Naive thymus-derived CD8-positive, alpha-beta T cell (primary cell): ENCODE data around the gene CRLF3. TPM values are rescaled to one million over a fixed set of nuclear protein-coding genes. Genes with fewer than 3 reads are reported as not detected.
A peak's percentile ranks its signal among the peaks of the same experiment; 100 is the strongest.
"Not testable (repeated sequence)": the region's sequence is repeated elsewhere in the genome, so short reads cannot be mapped to it uniquely, and the experiment has no call there.

Experiments used
- ATAC-seq, 2 donors: fragments of 150-1000 bp; cut with Tn5 transposase in 1 of 2; sonication (Bioruptor Pico), chemical (Tn5 transposase) in 1 of 2; 1 replicate in 1 of 2; 2 replicates in 1 of 2; pipeline ENCODE4 v1.10.0; 2021; ENCODE audit warnings: mild to moderate bottlenecking in 2 of 2, moderate library complexity in 2 of 2
- POLR2A ChIA-PET: fragments of 350-600 bp; sonication (Branson Sonifier 250); formaldehyde crosslinking; loops from one replicate; lab custom pipeline; 2021; ENCODE audit warnings: antibody characterized with exemption; lab: Charles Lee
- DNase-seq, 10 donors: peaks; one replicate each; pipeline versions ENCODE4 v3.0.0 to v3.0.0-alpha.2; 2020 to 2022
- H3K27ac Mint-ChIP-seq, 10 donors: one replicate each; pipeline ENCODE4 v1.8.0; 2020 to 2022; ENCODE audit warnings: mild to moderate bottlenecking in 10 of 10, mixed read lengths in 10 of 10, moderate library complexity in 4 of 10, inconsistent platforms in 1 of 10
- H3K27me3 Mint-ChIP-seq, 5 donors: one replicate each; pipeline ENCODE4 v1.8.0; 2021 to 2022; ENCODE audit warnings: mixed read lengths in 5 of 5
- H3K36me3 Mint-ChIP-seq, 3 donors: one replicate each; pipeline ENCODE4 v1.8.0; 2020 to 2022; ENCODE audit warnings: mixed read lengths in 3 of 3, mild to moderate bottlenecking in 2 of 3, inconsistent platforms in 1 of 3
- H3K4me1 Mint-ChIP-seq, 4 donors: one replicate each; pipeline ENCODE4 v1.8.0; 2021 to 2022; ENCODE audit warnings: mixed read lengths in 4 of 4
- H3K4me3 Mint-ChIP-seq, 10 donors: one replicate each; pipeline ENCODE4 v1.8.0; 2020 to 2022; ENCODE audit warnings: mild to moderate bottlenecking in 10 of 10, mixed read lengths in 10 of 10, moderate library complexity in 6 of 10, inconsistent platforms in 1 of 10
- H3K9me3 Mint-ChIP-seq, 9 donors: one replicate each; pipeline ENCODE4 v1.8.0; 2020 to 2022; ENCODE audit warnings: mixed read lengths in 9 of 9, mild to moderate bottlenecking in 3 of 9, inconsistent platforms in 1 of 9, moderate library complexity in 1 of 9
- polyA plus RNA-seq, 3 donors: library from polyadenylated mRNA; unstranded; fragments of 300-500 nt; fragmentation: Illumina TruSeq; gene quantifications; one replicate each; pipeline ENCODE4 v1.2.3, GENCODE V29; 2021
- total RNA-seq, 8 experiments: library from RNA in 2 of 8; stranded (reverse) in 2 of 8; gene quantifications; one replicate each; pipeline ENCODE4 v1.2.3 and lab custom pipeline; 2021 to 2026

The CRLF3 gene
- total and polyA plus RNA-seq, 5 experiments from 2014 or later = 128 to 198 (median 138) TPM

DNA sequence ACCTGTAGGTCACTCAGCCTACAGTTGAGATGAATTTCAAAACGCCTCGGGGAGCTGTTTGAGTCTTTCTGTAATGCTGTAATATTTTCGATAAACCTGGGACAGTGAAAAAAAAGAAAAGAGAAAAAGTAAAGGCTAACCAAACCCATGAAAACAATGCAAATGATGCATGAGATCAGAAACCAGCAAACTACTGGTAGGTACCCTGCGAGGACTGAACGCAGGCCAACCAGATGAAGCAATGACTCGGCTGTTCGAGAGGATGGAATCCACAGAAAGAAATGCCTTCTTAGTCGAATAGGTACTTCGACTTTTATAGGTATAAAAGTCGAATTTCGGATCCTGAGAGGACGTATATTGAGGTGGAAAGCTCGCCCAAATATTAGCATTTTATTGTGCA is 6.8 kb upstream of the CRLF3 start:
- Mint-ChIP-seq H3K9me3 (no peaks in the 10 kb centered on the region), H3K4me1 (peaks cover 12 to 28% (median 26%) of the 10 kb centered on the region in 4 donors), H3K27ac (peak overlapping the region; percentile 81 to 95 (median 92)), H3K4me3 (peak overlapping the region; percentile 92 to 99 (median 98)), H3K27me3 (no peaks in the 10 kb centered on the region), H3K36me3 (peaks cover 0 to 3% (median 3%) of the 10 kb centered on the region in 3 donors)
- ATAC-seq (peak; percentile 35 to 49), DNase-seq (no peak)
- POLR2A ChIA-PET = interaction anchor here (0.9 to 2.7 kb wide), 5 partner anchors 8 to 40 kb away, joined by 3 to 12 read pairs (median 5); no protein-coding TSS in a partner anchor

DNA sequence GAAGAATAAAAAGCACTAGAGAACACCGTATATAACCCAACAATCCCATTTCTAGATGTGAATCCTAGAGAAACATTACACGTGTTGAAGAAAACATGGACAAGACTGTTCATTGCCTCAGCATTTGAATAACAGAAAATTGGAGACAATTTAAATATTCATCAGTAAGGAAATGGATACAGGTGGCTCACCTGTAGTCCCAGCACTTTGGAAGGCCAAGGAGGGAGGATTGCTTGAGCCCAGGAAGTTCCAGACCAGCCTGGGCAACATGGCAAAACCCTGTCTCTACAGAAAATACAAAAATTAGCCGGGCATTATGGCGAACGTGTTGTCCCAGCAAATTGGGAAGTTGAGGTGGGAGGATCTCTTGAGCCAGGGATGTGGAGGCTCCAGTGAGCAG is 4.5 kb upstream of the CRLF3 start:
- Mint-ChIP-seq H3K9me3 (no peaks in the 10 kb centered on the region), H3K4me1 (peaks cover 13 to 36% (median 33%) of the 10 kb centered on the region in 4 donors), H3K27ac (peak overlapping the region in 2 of 10 donors; percentile 40 to 67), H3K36me3 (peaks cover 0 to under 1% (median 0%) of the 10 kb centered on the region in 3 donors), H3K27me3 (no peaks in the 10 kb centered on the region), H3K4me3 (peak overlapping the region in 5 of 10 donors; percentile 6 to 59 (median 45))
- POLR2A ChIA-PET = no interaction called here
- DNase-seq (no peak), ATAC-seq (no peak)

DNA sequence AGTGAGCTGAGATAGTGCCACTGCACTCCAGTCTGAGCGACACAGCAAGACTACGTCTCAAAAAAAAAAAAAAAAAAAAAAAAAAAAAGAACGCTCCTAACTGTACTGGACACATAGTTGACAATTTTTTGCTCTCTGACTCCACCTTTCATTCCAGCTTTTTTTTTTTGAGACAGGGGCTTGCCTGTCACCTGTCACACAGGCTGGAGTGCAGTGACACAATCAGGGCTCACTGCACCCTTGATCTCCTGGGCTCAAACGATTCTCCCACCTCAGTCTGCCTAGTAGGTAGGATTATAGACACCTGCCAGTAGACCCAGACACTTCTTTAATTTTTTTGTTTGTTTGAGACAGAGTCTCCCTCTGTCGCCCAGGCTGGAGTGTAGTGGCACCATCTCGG is 2.6 kb upstream of the CRLF3 start:
- Mint-ChIP-seq H3K27me3 (no peaks in the 10 kb centered on the region), H3K27ac (peak overlapping the region in 4 of 10 donors; percentile 17 to 79 (median 44)), H3K9me3 (no peaks in the 10 kb centered on the region), H3K4me3 (peak overlapping the region in 1 of 10 donors; percentile 52), H3K4me1 (peaks cover 13 to 32% (median 26%) of the 10 kb centered on the region in 4 donors), H3K36me3 (peaks cover 0 to 9% (median 2%) of the 10 kb centered on the region in 3 donors)
- ATAC-seq (no peak), DNase-seq (no peak)
- POLR2A ChIA-PET = interaction anchor here (11.3 kb wide), 1 partner anchor 20 kb away, joined by 413 read pairs; no protein-coding TSS in a partner anchor

DNA sequence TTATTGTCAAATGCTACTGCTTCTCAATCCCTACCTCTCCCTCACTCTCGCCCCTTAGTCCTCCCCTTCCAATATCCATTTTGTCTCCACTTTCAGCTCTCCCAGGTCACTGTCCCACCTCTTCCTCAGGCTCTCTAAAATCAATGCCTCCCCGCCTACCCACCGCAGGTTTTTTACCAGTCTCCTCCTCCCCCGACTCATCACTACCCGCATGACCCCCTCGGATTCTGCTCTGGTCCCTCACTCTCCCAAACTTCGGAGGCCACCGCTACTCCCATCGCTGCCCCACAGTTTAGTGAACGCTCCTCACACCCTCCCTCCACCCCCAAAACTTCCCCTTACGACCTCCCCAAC is 513 bp downstream of the CRLF3 start:
- DNase-seq (peak in 4 of 10 donors; percentile 22 to 64 (median 24)), ATAC-seq (peak in 1 of 2 donors; percentile 7)
- peaks cover 7 to 13% (median 13%) of the 10 kb centered on the region in 3 donors for H3K36me3 Mint-ChIP-seq
- POLR2A ChIA-PET = interaction anchor here (0.6 to 11.3 kb wide), 10 partner anchors 17 to 500 kb away, joined by 3 to 413 read pairs (median 4); partner anchors contain the start of gene GOSR1
- H3K27me3 Mint-ChIP-seq = no peaks in the 10 kb centered on the region
- peaks cover 15 to 48% (median 37%) of the 10 kb centered on the region in 4 donors for H3K4me1 Mint-ChIP-seq
- peak overlapping the region; percentile 88 to 98 (median 95) for H3K27ac Mint-ChIP-seq
- peak overlapping the region; percentile 86 to 100 (median 98) for H3K4me3 Mint-ChIP-seq
- no peaks in the 10 kb centered on the region for H3K9me3 Mint-ChIP-seq

DNA sequence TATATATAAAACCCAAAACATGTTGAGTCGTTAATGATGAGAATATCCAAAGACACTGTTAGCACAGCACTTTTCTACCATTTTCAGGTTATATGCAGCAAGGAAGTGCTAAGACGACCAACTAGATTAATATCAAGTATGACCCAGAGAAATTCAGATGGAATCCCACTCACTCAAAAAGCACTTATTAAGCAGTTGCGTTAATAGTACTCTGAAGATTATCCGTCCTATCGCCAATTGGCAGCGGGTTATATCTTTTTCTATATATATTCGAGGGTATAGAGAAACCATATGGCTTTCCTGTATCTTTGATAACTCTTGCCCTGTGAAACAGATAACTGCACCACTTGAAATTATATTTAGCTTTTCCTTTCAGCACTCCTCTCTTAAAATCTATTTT is 1.1 kb downstream of the CRLF3 start:
- POLR2A ChIA-PET = interaction anchor here (0.9 to 11.3 kb wide), 4 partner anchors 8 to 347 kb away, joined by 3 to 413 read pairs (median 7); partner anchors contain the start of genes ATAD5 and GOSR1
- DNase-seq = no peak
- Mint-ChIP-seq H3K9me3 (no peaks in the 10 kb centered on the region), H3K4me3 (peak overlapping the region; percentile 86 to 100 (median 98)), H3K27me3 (no peaks in the 10 kb centered on the region), H3K27ac (peak overlapping the region; percentile 88 to 98 (median 95)), H3K4me1 (peaks cover 15 to 53% (median 42%) of the 10 kb centered on the region in 4 donors), H3K36me3 (peaks cover 12 to 19% (median 13%) of the 10 kb centered on the region in 3 donors)
- no peak for ATAC-seq

DNA sequence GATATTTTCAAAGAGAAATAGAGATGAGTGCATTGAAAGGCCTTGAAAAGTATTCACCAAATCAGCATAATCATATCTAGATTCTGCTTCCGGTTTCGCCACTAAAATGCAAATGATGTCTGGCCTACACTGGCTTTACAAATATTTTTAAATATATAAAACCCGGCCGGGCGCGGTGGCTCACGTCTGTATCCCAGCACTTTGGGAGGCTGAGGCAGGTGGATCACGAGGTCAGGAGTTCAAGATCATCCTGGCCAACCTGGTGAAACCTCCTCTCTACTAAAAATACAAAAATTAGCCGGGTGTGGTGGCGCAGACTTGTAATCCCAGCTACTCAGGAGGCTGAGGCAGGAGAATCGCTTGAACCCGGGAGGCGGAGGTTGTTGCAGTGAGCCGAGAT is 1.6 kb downstream of the CRLF3 start:
- H3K27ac Mint-ChIP-seq = peak overlapping the region; percentile 77 to 98 (median 90)
- DNase-seq, ATAC-seq, H3K27me3 Mint-ChIP-seq, H3K9me3 Mint-ChIP-seq: not testable (repeated sequence)
- POLR2A ChIA-PET = interaction anchor here (0.9 to 11.3 kb wide), 3 partner anchors 9 to 33 kb away, joined by 3 to 413 read pairs (median 10); partner anchors contain the start of gene ATAD5
- H3K4me3 Mint-ChIP-seq = peak overlapping the region; percentile 86 to 100 (median 98)
- H3K4me1 Mint-ChIP-seq = peaks cover 15 to 58% (median 46%) of the 10 kb centered on the region in 4 donors
- H3K36me3 Mint-ChIP-seq = peaks cover 13 to 21% (median 14%) of the 10 kb centered on the region in 3 donors

DNA sequence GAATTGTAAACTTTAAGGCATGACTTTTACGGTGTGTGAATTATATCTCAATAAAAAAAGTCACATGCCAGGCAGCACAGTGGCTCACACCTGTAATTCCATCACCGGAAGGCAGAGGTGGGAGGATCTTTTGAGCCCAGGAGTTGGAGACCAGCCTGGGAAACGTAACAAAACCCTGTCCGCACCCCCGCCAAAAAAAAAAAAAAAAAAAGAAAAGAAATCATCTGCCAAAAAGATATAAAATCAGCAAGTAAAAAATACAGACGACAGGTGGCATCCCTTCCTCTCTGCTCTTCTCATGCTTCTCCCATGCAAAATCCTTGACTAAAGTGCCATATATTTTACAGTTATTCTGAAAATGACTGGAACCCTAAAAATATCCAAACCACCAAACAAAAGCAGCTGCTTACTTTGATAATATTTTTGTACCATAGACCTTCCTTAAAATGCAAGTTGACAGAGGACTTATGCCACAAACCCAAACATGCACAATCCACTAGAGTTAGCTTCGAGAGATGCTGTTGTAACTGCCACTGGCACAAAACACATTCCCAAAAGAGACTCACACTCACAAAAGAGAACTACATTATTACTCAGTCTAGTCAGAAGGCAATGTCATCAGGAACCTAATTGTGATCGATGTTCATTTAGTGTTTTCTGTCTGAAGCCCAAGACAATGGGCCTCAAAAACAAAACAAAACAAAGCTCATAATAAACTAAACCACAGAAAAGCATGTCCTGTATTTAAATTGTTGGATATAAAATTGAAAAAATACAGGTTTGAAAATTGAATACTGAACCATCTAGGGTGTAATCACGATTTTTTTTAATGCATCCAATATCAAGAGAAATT is 2.4 kb downstream of the CRLF3 start:
- POLR2A ChIA-PET = interaction anchor here (0.6 to 11.3 kb wide), 4 partner anchors 10 to 729 kb away, joined by 3 to 413 read pairs (median 4); partner anchors contain the start of genes ATAD5 and EVI2A
- H3K4me3 Mint-ChIP-seq = peak overlapping the region; percentile 86 to 100 (median 98)
- peak in 1 of 10 donors; percentile 36 for DNase-seq
- H3K9me3 Mint-ChIP-seq = no peaks in the 10 kb centered on the region
- ATAC-seq = no peak
- H3K36me3 Mint-ChIP-seq = peaks cover 13 to 26% (median 17%) of the 10 kb centered on the region in 3 donors
- peaks cover 15 to 62% (median 49%) of the 10 kb centered on the region in 4 donors for H3K4me1 Mint-ChIP-seq
- peak overlapping the region; percentile 88 to 98 (median 97) for H3K27ac Mint-ChIP-seq
- no peaks in the 10 kb centered on the region for H3K27me3 Mint-ChIP-seq

DNA sequence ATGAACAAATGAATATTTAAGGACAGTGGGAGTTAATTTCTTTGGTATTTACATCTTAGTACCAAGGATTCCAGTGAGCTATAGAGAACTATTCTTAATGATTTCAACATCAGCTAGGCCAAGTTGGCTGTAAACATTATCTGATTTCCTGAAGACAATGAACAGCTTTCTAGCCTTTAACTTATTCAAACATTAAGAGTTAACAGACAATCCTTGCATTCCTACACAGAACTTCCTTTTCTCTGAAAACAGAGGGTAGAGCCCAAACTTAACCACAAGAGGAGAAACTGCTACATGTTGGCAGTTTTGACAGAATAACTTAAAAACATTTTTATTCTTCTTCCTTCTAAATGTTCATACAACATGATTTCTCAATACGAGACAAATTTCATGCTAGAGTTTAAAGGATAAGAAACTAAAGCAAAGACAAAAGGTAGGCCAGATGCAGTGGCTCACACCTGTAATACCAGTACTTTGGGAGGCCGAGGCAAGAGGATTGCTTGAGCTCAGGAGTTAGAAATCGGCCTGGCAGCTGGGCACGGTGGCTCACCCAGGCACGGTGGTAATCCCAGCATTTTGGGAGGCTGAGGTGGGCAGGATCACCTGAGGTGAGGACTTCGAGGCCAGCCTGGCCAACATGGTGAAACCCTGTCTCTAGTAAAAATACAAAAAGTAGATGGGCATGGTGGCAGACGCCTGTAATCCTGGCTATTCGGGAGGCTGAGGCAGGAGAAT is 4.4 kb downstream of the CRLF3 start:
- DNase-seq = no peak
- H3K36me3 Mint-ChIP-seq = peaks cover 18 to 38% (median 20%) of the 10 kb centered on the region in 3 donors

DNA sequence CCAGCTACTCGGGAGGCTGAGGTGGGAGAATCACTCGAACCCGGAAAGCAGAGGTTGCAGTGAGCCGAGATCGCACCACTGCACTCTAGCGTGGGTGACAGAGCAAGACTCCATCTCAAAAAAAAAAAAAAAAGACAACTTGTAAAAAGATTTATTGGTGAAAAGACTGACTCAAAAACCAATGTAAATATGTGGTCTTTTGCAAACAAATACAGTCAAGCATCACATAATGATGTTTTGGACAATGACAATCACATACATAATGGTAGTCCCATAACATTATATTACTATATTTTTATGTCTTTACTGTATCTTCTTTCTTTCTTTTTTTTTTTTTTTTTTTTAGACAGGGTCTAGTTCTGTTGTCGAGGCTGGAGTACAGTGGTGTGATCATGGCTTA is 8.3 kb downstream of the CRLF3 start:
- Mint-ChIP-seq H3K27me3 (no peaks in the 10 kb centered on the region), H3K9me3 (no peaks in the 10 kb centered on the region), H3K27ac (peak overlapping the region; percentile 67 to 97 (median 85)), H3K4me3 (peak overlapping the region in 6 of 10 donors; percentile 24 to 86 (median 56)), H3K4me1 (peaks cover 20 to 84% (median 70%) of the 10 kb centered on the region in 4 donors), H3K36me3 (peaks cover 5 to 48% (median 20%) of the 10 kb centered on the region in 3 donors)
- no peak for DNase-seq
- no peak for ATAC-seq
- POLR2A ChIA-PET = interaction anchor here (0.7 kb wide), 2 partner anchors 340 to 692 kb away, joined by 3 to 5 read pairs; no protein-coding TSS in a partner anchor

More for the DNA sequence above, 4.4 kb downstream of the CRLF3 start:
- POLR2A ChIA-PET = interaction anchor here (0.6 to 11.3 kb wide), 4 partner anchors 13 to 501 kb away, joined by 3 to 413 read pairs (median 5); partner anchors contain the start of gene EVI2A
- no peaks in the 10 kb centered on the region for H3K27me3 Mint-ChIP-seq
- peak overlapping the region; percentile 86 to 100 (median 98) for H3K4me3 Mint-ChIP-seq
- no peak for ATAC-seq
- no peaks in the 10 kb centered on the region for H3K9me3 Mint-ChIP-seq
- peaks cover 19 to 69% (median 59%) of the 10 kb centered on the region in 4 donors for H3K4me1 Mint-ChIP-seq
- peak overlapping the region; percentile 88 to 98 (median 97) for H3K27ac Mint-ChIP-seq

DNA sequence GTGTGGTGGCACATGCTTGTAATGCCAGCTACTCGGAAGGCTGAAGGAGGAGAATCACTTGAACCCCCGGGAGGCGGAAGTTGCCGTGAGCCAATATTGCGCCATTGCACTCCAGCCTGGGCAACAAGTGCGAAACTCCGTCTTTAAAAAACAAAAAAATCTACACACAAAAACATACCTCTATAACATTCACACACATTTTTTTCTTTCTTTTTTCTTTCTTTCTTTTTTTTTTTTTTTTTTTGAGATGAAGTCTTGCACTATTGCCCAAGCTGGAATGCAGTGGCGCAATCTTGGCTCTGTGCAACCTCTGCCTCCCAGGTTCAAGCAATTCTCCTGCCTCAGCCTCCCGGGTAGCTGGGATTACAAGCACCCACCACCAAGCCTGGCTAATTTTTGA is 9.6 kb downstream of the CRLF3 start:
- Mint-ChIP-seq H3K4me1 (peaks cover 14 to 83% (median 67%) of the 10 kb centered on the region in 4 donors), H3K27ac (peak overlapping the region; percentile 7 to 98 (median 82)), H3K4me3 (peak overlapping the region in 6 of 10 donors; percentile 22 to 69 (median 38)), H3K36me3 (peaks cover 5 to 51% (median 20%) of the 10 kb centered on the region in 3 donors)
- ATAC-seq, H3K9me3 Mint-ChIP-seq, H3K27me3 Mint-ChIP-seq, DNase-seq: not testable (repeated sequence)
- POLR2A ChIA-PET = interaction anchor here (0.6 to 16.1 kb wide), 4 partner anchors 8 to 642 kb away, joined by 3 to 413 read pairs (median 4); partner anchors contain the start of gene CRLF3

DNA sequence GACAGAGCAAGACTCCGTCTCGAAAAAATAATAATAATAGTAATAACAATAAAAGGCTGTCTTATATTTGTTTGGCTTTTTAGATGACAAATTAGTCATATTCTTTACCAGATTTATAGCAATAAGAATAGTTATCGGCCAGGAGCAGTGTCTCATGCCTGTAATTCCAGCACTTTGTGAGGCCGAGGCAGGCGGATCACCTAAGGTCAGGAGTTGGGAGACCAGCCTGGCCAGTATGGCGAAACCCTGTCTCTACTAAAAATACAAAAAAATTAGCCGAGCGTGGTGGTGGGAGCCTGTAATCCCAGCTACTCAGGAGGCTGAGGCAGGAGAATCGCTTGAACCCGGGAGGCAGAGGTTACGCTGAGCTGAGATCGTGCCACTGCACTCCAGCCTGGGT is 10.3 kb downstream of the CRLF3 start:
- H3K36me3 Mint-ChIP-seq = peaks cover 5 to 49% (median 15%) of the 10 kb centered on the region in 3 donors
- H3K27me3 Mint-ChIP-seq, H3K9me3 Mint-ChIP-seq, DNase-seq, ATAC-seq: not testable (repeated sequence)
- POLR2A ChIA-PET = interaction anchor here (0.6 to 16.1 kb wide), 2 partner anchors 8 to 532 kb away, joined by 3 to 413 read pairs; partner anchors contain the start of gene CRLF3
- peak overlapping the region in 6 of 10 donors; percentile 4 to 56 (median 31) for H3K4me3 Mint-ChIP-seq
- H3K4me1 Mint-ChIP-seq = peaks cover 16 to 84% (median 67%) of the 10 kb centered on the region in 4 donors
- H3K27ac Mint-ChIP-seq = peak overlapping the region in 7 of 10 donors; percentile 80 to 98 (median 93)
